ENCODE results near the gene ADORA2B.

The ADORA2B gene

DNA sequence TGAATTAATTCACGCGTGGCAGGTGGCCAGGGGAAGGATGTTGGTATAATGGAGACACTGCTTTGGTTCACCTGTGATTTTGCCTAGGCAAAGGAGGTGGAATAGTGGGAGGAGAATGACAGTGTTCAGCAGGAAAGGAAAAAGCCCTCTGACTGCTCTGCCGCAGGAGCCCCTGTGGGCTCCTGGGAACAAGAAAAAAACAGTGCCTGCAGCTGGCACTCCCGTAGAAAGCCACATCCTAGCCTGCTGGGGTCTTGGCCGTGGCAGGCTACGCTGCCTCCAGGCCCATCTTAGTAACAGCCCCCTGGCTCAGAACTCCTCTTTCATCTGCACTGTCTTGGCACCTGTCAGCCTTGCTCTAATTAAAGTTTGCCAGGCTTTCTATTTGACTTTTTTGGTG is 20.6 kb downstream of the ADORA2B start:
- TF ChIP-seq SNAI2 (CRISPR knock-in tag; IDR thresholded peaks at IDR 0.05) (no peak), ZC3H10 (CRISPR knock-in tag; IDR thresholded peaks at IDR 0.05) (no peak), ZNF8 (CRISPR knock-in tag; IDR thresholded peaks at IDR 0.05) (no peak), GLIS3 (CRISPR knock-in tag; IDR thresholded peaks at IDR 0.05) (no peak), BACH2 (CRISPR knock-in tag; IDR thresholded peaks at IDR 0.05; ENCODE audit: borderline replicate concordance) (no peak), TOX (CRISPR knock-in tag; IDR thresholded peaks at IDR 0.05; ENCODE audit: borderline replicate concordance) (no peak)
- TF ChIP-seq, protein P1, sequence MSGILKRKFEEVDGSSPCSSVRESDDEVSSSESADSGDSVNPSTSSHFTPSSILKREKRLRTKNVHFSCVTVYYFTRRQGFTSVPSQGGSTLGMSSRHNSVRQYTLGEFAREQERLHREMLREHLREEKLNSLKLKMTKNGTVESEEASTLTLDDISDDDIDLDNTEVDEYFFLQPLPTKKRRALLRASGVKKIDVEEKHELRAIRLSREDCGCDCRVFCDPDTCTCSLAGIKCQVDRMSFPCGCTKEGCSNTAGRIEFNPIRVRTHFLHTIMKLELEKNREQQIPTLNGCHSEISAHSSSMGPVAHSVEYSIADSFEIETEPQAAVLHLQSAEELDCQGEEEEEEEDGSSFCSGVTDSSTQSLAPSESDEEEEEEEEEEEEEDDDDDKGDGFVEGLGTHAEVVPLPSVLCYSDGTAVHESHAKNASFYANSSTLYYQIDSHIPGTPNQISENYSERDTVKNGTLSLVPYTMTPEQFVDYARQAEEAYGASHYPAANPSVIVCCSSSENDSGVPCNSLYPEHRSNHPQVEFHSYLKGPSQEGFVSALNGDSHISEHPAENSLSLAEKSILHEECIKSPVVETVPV (CRISPR knock-in tag; IDR thresholded peaks at IDR 0.05): no peak
- TF ChIP-seq, protein P2, sequence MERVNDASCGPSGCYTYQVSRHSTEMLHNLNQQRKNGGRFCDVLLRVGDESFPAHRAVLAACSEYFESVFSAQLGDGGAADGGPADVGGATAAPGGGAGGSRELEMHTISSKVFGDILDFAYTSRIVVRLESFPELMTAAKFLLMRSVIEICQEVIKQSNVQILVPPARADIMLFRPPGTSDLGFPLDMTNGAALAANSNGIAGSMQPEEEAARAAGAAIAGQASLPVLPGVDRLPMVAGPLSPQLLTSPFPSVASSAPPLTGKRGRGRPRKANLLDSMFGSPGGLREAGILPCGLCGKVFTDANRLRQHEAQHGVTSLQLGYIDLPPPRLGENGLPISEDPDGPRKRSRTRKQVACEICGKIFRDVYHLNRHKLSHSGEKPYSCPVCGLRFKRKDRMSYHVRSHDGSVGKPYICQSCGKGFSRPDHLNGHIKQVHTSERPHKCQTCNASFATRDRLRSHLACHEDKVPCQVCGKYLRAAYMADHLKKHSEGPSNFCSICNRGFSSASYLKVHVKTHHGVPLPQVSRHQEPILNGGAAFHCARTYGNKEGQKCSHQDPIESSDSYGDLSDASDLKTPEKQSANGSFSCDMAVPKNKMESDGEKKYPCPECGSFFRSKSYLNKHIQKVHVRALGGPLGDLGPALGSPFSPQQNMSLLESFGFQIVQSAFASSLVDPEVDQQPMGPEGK (CRISPR knock-in tag; IDR thresholded peaks at IDR 0.05; ENCODE audit: borderline replicate concordance): no peak
- peak; percentile 18 for ATAC-seq

DNA sequence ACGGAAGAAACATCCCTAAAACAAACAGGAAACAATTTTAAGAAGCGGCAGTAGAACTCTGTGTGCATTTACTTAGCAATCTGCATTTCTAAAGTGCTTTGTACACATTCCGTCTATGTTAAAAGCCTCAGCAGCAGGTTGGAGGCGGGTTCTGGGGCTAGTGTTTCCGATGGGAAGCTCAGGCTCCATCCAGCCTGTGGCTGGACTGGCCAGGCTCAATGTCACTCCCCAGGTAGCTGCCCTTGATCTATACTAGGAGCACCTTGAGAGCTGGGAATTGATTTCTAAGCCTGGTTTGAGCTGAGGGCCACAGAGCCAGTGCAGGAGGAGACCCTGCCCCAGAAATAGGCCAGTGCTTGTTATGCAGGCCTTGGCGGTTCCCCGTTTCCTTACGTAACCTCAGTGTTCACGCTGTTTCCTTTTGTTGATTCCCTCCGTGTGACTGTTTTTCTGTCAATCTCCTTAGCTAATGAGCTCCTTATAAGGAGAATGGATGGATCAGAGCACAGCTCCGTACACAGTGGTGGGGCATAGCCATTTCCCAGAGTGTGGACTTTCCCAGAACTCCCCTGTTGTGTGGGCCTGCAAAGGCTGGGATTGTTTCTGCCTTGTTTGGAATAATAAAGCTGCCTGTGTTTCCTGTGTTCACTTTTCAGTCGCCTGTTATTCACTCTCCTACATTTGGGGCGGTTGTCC is 21.4 kb downstream of the ADORA2B start:
- no peak for TF ChIP-seq ZFP3 (CRISPR knock-in tag; IDR thresholded peaks at IDR 0.05)
- TF ChIP-seq TOX (CRISPR knock-in tag; IDR thresholded peaks at IDR 0.05; ENCODE audit: borderline replicate concordance): no peak
- TF ChIP-seq ARNTL (CRISPR knock-in tag; IDR thresholded peaks at IDR 0.05; ENCODE audit: borderline replicate concordance, low read depth): no peak
- TF ChIP-seq, protein P3, sequence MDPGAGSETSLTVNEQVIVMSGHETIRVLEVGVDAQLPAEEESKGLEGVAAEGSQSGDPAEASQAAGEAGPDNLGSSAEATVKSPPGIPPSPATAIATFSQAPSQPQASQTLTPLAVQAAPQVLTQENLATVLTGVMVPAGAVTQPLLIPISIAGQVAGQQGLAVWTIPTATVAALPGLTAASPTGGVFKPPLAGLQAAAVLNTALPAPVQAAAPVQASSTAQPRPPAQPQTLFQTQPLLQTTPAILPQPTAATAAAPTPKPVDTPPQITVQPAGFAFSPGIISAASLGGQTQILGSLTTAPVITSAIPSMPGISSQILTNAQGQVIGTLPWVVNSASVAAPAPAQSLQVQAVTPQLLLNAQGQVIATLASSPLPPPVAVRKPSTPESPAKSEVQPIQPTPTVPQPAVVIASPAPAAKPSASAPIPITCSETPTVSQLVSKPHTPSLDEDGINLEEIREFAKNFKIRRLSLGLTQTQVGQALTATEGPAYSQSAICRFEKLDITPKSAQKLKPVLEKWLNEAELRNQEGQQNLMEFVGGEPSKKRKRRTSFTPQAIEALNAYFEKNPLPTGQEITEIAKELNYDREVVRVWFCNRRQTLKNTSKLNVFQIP (CRISPR knock-in tag; IDR thresholded peaks at IDR 0.05; ENCODE audit: borderline replicate concordance, low read depth): no peak
- TF ChIP-seq OSR1 (CRISPR knock-in tag; IDR thresholded peaks at IDR 0.05): no peak
- ATAC-seq: peak; percentile 83

DNA sequence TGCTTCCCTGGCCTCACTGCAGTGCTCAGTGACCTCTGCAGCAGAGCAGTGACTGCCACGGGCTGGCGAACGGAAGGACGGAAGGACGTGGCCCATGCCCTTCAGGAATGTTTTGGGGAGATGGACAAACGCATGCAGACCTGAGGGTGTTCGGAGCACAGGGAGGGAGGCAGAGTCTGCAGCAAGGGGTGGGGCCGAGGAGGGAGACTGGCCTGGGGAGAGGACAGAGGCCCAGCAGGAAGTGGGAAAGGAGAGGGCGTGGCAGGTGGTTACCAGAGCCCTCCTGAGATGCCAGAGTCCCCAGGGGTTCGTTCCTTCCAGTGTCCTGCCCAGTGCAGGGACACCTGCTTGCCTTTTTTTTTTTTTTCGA is 21.9 kb downstream of the ADORA2B start:
- TF ChIP-seq ISL1 (CRISPR knock-in tag; IDR thresholded peaks at IDR 0.05) (no peak), ZFP30 (CRISPR knock-in tag; IDR thresholded peaks at IDR 0.05) (no peak), TOX (CRISPR knock-in tag; IDR thresholded peaks at IDR 0.05; ENCODE audit: borderline replicate concordance) (no peak), GLIS3 (CRISPR knock-in tag; IDR thresholded peaks at IDR 0.05) (no peak), CSDC2 (CRISPR knock-in tag; IDR thresholded peaks at IDR 0.05) (no peak), TCF4 (CRISPR knock-in tag; IDR thresholded peaks at IDR 0.05; ENCODE audit: borderline replicate concordance) (no peak), SNAI2 (CRISPR knock-in tag; IDR thresholded peaks at IDR 0.05) (no peak), ESRRG (CRISPR knock-in tag; IDR thresholded peaks at IDR 0.05) (no peak), ZC3H10 (CRISPR knock-in tag; IDR thresholded peaks at IDR 0.05) (no peak)
- TF ChIP-seq, protein P4, sequence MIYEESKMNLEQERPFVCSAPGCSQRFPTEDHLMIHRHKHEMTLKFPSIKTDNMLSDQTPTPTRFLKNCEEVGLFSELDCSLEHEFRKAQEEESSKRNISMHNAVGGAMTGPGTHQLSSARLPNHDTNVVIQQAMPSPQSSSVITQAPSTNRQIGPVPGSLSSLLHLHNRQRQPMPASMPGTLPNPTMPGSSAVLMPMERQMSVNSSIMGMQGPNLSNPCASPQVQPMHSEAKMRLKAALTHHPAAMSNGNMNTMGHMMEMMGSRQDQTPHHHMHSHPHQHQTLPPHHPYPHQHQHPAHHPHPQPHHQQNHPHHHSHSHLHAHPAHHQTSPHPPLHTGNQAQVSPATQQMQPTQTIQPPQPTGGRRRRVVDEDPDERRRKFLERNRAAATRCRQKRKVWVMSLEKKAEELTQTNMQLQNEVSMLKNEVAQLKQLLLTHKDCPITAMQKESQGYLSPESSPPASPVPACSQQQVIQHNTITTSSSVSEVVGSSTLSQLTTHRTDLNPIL (CRISPR knock-in tag; IDR thresholded peaks at IDR 0.05; ENCODE audit: low read depth): no peak
- TF ChIP-seq, protein P3 (CRISPR knock-in tag; IDR thresholded peaks at IDR 0.05; ENCODE audit: borderline replicate concordance, low read depth): no peak
- TF ChIP-seq, protein P2 (CRISPR knock-in tag; IDR thresholded peaks at IDR 0.05; ENCODE audit: borderline replicate concordance): no peak
- ATAC-seq: no peak
